K562 (cell line): Measurements from ENCODE around the gene ZRANB3. TPM values are rescaled to one million over a fixed set of nuclear protein-coding genes. Genes with fewer than 3 reads are reported as not detected.

Source experiments
- ATAC-seq: fragments of 200-7000 bp; cut with Tn5 transposase; 3 replicates; pipeline ENCODE4 v1.9.1; 2020; ENCODE audit warnings: moderate library complexity
- BruUV-seq: library from RNA; stranded (reverse); fragments of 400-500 nt; replicated peaks from 2 replicates; lab custom pipeline; 2021; lab: Mats Ljungman, UMichigan
- CTCF ChIA-PET: fragments of 300-600 bp; formaldehyde crosslinking; extraction: SDS; loops from one replicate; lab custom pipeline; 2021; ENCODE audit warnings: low intra/inter-chr PET ratio; lab: Yijun Ruan, JAX
- POLR2A ChIA-PET: fragments of 300-600, 350-650 bp; sonication (Branson Sonifier 250); formaldehyde crosslinking; extraction: SDS; loops from one replicate; lab custom pipeline; 2021; ENCODE audit warnings: antibody characterized with exemption, inconsistent platforms; lab: Yijun Ruan, JAX
- DNase-seq, 4 experiments: peaks; one replicate each; pipeline versions ENCODE4 v3.0.0 to v3.0.0-alpha.2; 2011 to 2018; ENCODE audit warnings: low spot score in 3 of 4, mixed read lengths in 3 of 4; ENCODE audit errors: extremely low read depth in 1 of 4
- FAIRE-seq: peaks from 2 replicates; lab custom pipeline; 2011; peaks lifted over from hg19 to GRCh38; lab: Jason Lieb, UNC
- H2AFZ ChIP-seq: 2 replicates; pipeline ENCODE4 v1.6.0; 2011; ENCODE audit warnings: low read depth, low read length, control low read depth, inconsistent platforms
- H3K27ac ChIP-seq: fragments of 200-600 bp; 3 replicates; pipeline ENCODE4 v1.8.0; 2011; ENCODE audit warnings: low read depth, mild to moderate bottlenecking, control low read depth, inconsistent platforms, low read length, moderate library complexity, mixed read lengths; ENCODE audit errors: extremely low read depth
- H3K27me3 ChIP-seq, 2 experiments: fragments of 300-600 bp in 1 of 2; 2 replicates in 1 of 2; 3 replicates in 1 of 2; pipeline versions ENCODE4 v1.6.0 to v1.8.0; 2011; ENCODE audit warnings: inconsistent platforms in 2 of 2, low read length in 2 of 2, mild to moderate bottlenecking in 1 of 2, mixed read lengths in 1 of 2, moderate library complexity in 1 of 2; ENCODE audit not compliant: control insufficient read depth in 2 of 2, insufficient read depth in 2 of 2
- H3K36me3 ChIP-seq: fragments of 300-600 bp; 3 replicates; pipeline ENCODE4 v1.8.0; 2011; ENCODE audit warnings: mild to moderate bottlenecking, low read length, inconsistent platforms; ENCODE audit not compliant: control insufficient read depth, insufficient read depth
- H3K4me1 ChIP-seq, 2 experiments: fragments of 200-600 bp in 1 of 2; replicated peaks in 1 of 2; 2 replicates in 1 of 2; 3 replicates in 1 of 2; pipeline versions ENCODE4 v1.5.1 to v1.8.0; 2011; ENCODE audit warnings: inconsistent platforms in 2 of 2, low read length in 2 of 2, mild to moderate bottlenecking in 1 of 2, mixed read lengths in 1 of 2, moderate library complexity in 1 of 2; ENCODE audit not compliant: control insufficient read depth in 2 of 2, insufficient read depth in 2 of 2
- H3K4me2 ChIP-seq: 2 replicates; pipeline ENCODE4 v1.6.1; 2011; ENCODE audit warnings: low read length, control low read depth, inconsistent platforms, mixed read lengths; ENCODE audit not compliant: insufficient read depth
- H3K4me3 ChIP-seq: fragments of 200-600 bp; sonication (generic), shearing (Covaris generic); 2 replicates; pipeline ENCODE4 v1.5.1; 2016; ENCODE audit warnings: control low read depth, inconsistent platforms
- H3K79me2 ChIP-seq: fragments of 200-600 bp; 3 replicates; pipeline ENCODE4 v1.8.0; 2011; ENCODE audit warnings: low read length, inconsistent platforms; ENCODE audit not compliant: control insufficient read depth, insufficient read depth
- H3K9ac ChIP-seq, 2 experiments: 2 replicates each; pipeline versions ENCODE4 v1.6.0 to v1.6.1; 2011; ENCODE audit warnings: low read depth in 2 of 2, low read length in 2 of 2, control low read depth in 1 of 2, inconsistent platforms in 1 of 2, mild to moderate bottlenecking in 1 of 2, mixed read lengths in 1 of 2; ENCODE audit not compliant: insufficient read depth in 1 of 2
- H3K9me1 ChIP-seq: one replicate; pipeline ENCODE4 v1.6.0; 2011; ENCODE audit warnings: inconsistent platforms, mild to moderate bottlenecking, low read length, moderate library complexity; ENCODE audit not compliant: control insufficient read depth, insufficient read depth
- H3K9me3 ChIP-seq: replicated peaks from 2 replicates; pipeline ENCODE4 v1.5.1; 2011; ENCODE audit warnings: low read depth, low read length, inconsistent platforms; ENCODE audit not compliant: control insufficient read depth, insufficient read depth
- H4K20me1 ChIP-seq: replicated peaks from 2 replicates; pipeline ENCODE4 v1.6.1; 2011; ENCODE audit warnings: low read length, inconsistent platforms, mixed read lengths; ENCODE audit not compliant: control insufficient read depth, insufficient read depth
- KLF16 ChIP-seq: IDR thresholded peaks from 2 replicates; pipeline ENCODE4 v1.6.1; 2016; ENCODE audit warnings: antibody characterized with exemption
- MAFG ChIP-seq: fragments of 450-650 bp; conservative IDR thresholded peaks from 2 replicates; pipeline ENCODE4 v1.6.1; 2016; ENCODE audit warnings: missing genetic modification characterization, missing compliant biosample characterization
- PHF20 ChIP-seq: fragments of 450-650 bp; IDR thresholded peaks from 2 replicates; pipeline ENCODE4 v1.6.1; 2018; ENCODE audit not compliant: partially characterized antibody
- RBM39 ChIP-seq: fragments of 200-400 bp; formaldehyde crosslinking; optimal IDR thresholded peaks from 2 replicates; pipeline ENCODE3; 2018; ENCODE audit warnings: low read depth, low read length
- ZBED1 ChIP-seq: IDR thresholded peaks from 2 replicates; pipeline ENCODE4 v1.6.1; 2014
- ZEB2 ChIP-seq: fragments of 450-650 bp; IDR thresholded peaks from 2 replicates; pipeline ENCODE4 v1.6.1; 2016
- ZNF408 ChIP-seq: fragments of 250-450 bp; sonication (Bioruptor Pico); IDR thresholded peaks from 2 replicates; pipeline ENCODE4 v1.4.0; 2020; ENCODE audit warnings: low read depth, mild to moderate bottlenecking, moderate library complexity
- WGBS: fragments of 100-300 bp; shearing (Covaris generic); methylation state at CpG from one replicate; pipeline ENCODE4 v1.1.6; 2016; ENCODE audit warnings: low coverage, mixed read lengths; ENCODE audit not compliant: insufficient coverage; ENCODE audit errors: missing lambda C conversion rate; 5-methylcytosine and 5-hydroxymethylcytosine counted together
- in situ Hi-C: fragments of 300-500 bp; cut with MboI; formaldehyde crosslinking; loops from 4 replicates; pipeline ENCODE4 v1.15.0; 2018; ENCODE audit warnings: inconsistent platforms, mixed read lengths
- intact Hi-C: fragments of 100-400 bp; cut with micrococcal nuclease; formaldehyde crosslinking; loops from 2 replicates; pipeline ENCODE4 v1.14.2; 2022
- polyA plus RNA-seq, 8 experiments: library from polyadenylated mRNA; depleted of rRNA in 4 of 8; stranded (reverse) in 5 of 8; unstranded in 3 of 8; fragments of >200 nt; fragmentation: Nextera tagmentation in 2 of 8; fragmentation: Illumina TruSeq in 1 of 8; extraction: Ambion mirVana in 2 of 8; extraction: Trizol in 1 of 8; gene quantifications; 2 replicates each; pipeline versions ENCODE4 v1.2.1 to v1.2.3, GENCODE V29; 2011 to 2014; ENCODE audit warnings: inconsistent platforms in 1 of 8, missing spikeins in 1 of 8
- total RNA-seq, 7 experiments: library from RNA; depleted of rRNA in 6 of 7; stranded (reverse); fragments of >200 nt in 6 of 7; fragmentation: Illumina TruSeq in 2 of 7; extraction: Trizol in 2 of 7; gene quantifications; 2 replicates each; pipeline versions ENCODE4 v1.2.1 to v1.2.3, GENCODE V29; 2011 to 2021; ENCODE audit warnings: low replicate concordance in 1 of 7
- TF ChIP-seq, protein P1 (sequence below): fragments of 450-650 bp; IDR thresholded peaks from 2 replicates; pipeline ENCODE4 v1.6.1; 2016; ENCODE audit warnings: low read depth
- TF ChIP-seq, protein P2 (sequence below): fragments of 250-450 bp; sonication (Bioruptor Pico); IDR thresholded peaks from 2 replicates; pipeline ENCODE4 v1.4.0; 2020; ENCODE audit warnings: mild to moderate bottlenecking, moderate library complexity, borderline replicate concordance

Gene ZRANB3
- total and polyA plus RNA-seq, 9 of the 15 experiments (the other 6 are each of a cell fraction or from before 2014, with no cell fraction given), result 8.6 to 21.3 (median 14.7) TPM

DNA sequence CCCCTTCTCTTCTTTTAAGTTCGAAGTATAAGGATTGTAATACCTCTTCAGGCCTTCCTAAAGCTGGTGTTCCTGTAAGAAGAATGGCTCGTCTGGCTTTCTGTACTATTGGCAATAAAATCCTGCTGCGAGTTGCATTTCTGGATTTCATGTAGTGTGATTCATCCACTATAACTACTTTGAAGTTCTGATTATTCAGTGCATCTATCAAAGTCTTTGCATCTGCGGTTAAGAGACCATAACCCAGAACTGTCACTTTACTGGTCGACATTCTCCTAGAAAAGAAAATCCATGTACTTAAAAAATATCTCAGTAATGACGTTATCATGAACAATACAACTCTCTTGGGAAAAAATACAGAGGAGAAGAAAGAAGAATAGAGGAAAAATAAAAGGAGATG lies 181.1 kb downstream of the ZRANB3 start:
- TF ChIP-seq ZNF408 (CRISPR knock-in tag), result no peak
- no peak for TF ChIP-seq ZBED1
- TF ChIP-seq PHF20, result no peak
- no peak for TF ChIP-seq MAFG (tag)
- TF ChIP-seq ZEB2, result no peak
- TF ChIP-seq, protein P1, sequence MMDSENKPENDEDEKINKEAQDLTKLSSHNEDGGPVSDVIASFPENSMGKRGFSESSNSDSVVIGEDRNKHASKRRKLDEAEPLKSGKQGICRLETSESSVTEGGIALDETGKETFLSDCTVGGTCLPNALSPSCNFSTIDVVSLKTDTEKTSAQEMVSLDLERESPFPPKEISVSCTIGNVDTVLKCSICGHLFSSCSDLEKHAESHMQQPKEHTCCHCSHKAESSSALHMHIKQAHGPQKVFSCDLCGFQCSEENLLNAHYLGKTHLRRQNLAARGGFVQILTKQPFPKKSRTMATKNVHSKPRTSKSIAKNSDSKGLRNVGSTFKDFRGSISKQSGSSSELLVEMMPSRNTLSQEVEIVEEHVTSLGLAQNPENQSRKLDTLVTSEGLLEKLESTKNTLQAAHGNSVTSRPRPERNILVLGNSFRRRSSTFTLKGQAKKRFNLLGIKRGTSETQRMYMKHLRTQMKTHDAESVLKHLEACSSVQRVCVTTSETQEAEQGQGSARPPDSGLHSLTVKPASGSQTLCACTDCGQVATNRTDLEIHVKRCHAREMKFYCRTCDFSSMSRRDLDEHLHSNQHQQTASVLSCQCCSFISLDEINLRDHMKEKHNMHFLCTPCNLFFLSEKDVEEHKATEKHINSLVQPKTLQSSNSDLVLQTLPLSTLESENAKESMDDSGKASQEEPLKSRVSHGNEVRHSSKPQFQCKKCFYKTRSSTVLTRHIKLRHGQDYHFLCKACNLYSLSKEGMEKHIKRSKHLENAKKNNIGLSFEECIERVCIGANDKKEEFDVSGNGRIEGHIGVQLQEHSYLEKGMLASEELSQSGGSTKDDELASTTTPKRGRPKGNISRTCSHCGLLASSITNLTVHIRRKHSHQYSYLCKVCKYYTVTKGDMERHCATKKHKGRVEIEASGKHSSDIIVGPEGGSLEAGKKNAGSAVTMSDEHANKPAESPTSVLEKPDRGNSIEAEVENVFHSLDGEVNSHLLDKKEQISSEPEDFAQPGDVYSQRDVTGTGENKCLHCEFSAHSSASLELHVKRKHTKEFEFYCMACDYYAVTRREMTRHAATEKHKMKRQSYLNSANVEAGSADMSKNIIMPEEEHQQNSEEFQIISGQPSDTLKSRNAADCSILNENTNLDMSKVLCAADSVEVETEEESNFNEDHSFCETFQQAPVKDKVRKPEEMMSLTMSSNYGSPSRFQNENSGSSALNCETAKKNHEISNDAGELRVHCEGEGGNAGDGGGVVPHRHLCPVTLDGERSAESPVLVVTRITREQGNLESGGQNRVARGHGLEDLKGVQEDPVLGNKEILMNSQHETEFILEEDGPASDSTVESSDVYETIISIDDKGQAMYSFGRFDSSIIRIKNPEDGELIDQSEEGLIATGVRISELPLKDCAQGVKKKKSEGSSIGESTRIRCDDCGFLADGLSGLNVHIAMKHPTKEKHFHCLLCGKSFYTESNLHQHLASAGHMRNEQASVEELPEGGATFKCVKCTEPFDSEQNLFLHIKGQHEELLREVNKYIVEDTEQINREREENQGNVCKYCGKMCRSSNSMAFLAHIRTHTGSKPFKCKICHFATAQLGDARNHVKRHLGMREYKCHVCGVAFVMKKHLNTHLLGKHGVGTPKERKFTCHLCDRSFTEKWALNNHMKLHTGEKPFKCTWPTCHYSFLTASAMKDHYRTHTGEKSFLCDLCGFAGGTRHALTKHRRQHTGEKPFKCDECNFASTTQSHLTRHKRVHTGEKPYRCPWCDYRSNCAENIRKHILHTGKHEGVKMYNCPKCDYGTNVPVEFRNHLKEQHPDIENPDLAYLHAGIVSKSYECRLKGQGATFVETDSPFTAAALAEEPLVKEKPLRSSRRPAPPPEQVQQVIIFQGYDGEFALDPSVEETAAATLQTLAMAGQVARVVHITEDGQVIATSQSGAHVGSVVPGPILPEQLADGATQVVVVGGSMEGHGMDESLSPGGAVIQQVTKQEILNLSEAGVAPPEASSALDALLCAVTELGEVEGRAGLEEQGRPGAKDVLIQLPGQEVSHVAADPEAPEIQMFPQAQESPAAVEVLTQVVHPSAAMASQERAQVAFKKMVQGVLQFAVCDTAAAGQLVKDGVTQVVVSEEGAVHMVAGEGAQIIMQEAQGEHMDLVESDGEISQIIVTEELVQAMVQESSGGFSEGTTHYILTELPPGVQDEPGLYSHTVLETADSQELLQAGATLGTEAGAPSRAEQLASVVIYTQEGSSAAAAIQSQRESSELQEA, result no peak
- no peak for TF ChIP-seq KLF16
- TF ChIP-seq RBM39, result no peak
- TF ChIP-seq, protein P2, sequence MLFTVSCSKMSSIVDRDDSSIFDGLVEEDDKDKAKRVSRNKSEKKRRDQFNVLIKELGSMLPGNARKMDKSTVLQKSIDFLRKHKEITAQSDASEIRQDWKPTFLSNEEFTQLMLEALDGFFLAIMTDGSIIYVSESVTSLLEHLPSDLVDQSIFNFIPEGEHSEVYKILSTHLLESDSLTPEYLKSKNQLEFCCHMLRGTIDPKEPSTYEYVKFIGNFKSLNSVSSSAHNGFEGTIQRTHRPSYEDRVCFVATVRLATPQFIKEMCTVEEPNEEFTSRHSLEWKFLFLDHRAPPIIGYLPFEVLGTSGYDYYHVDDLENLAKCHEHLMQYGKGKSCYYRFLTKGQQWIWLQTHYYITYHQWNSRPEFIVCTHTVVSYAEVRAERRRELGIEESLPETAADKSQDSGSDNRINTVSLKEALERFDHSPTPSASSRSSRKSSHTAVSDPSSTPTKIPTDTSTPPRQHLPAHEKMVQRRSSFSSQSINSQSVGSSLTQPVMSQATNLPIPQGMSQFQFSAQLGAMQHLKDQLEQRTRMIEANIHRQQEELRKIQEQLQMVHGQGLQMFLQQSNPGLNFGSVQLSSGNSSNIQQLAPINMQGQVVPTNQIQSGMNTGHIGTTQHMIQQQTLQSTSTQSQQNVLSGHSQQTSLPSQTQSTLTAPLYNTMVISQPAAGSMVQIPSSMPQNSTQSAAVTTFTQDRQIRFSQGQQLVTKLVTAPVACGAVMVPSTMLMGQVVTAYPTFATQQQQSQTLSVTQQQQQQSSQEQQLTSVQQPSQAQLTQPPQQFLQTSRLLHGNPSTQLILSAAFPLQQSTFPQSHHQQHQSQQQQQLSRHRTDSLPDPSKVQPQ (CRISPR knock-in tag), result no peak
- 55% methylated on average over 6 of the region's 6 CpGs for WGBS
- no peaks in the 10 kb centered on the region for H3K79me2 ChIP-seq
- FAIRE-seq (no peak), ATAC-seq (no peak), DNase-seq (no peak)
- H3K4me1 ChIP-seq, result no peaks in the 10 kb centered on the region
- ChIA-PET POLR2A (no interaction called here), CTCF (no interaction called here)
- BruUV-seq, result no TSS peak
- H3K27me3 ChIP-seq, result no peaks in the 10 kb centered on the region
- no peak overlapping the region for H3K4me3 ChIP-seq
- H3K9ac ChIP-seq, result no peak overlapping the region
- H3K9me3 ChIP-seq, result peaks cover 6% of the 10 kb centered on the region
- no peaks in the 10 kb centered on the region for H4K20me1 ChIP-seq
- no peak overlapping the region for H2AFZ ChIP-seq
- H3K36me3 ChIP-seq, result peaks cover 3% of the 10 kb centered on the region; the same call in 1 of the 3 replicates
- no peak overlapping the region for H3K27ac ChIP-seq
- no peak overlapping the region for H3K4me2 ChIP-seq
- H3K9me1 ChIP-seq, result no peaks in the 10 kb centered on the region
- intact Hi-C loops (no loop called here), in situ Hi-C loops (no loop called here)
